NCI-H2107 treated with DMSO at 0.1 percent for 48 hours (cell line): Measurements from ENCODE around the gene NUDC.
A peak's percentile ranks its signal among the peaks of the same experiment; 100 is the strongest.
"Not testable (repeated sequence)": the region's sequence is repeated elsewhere in the genome, so short reads cannot be mapped to it uniquely, and the experiment has no call there.

Experiments
- DNase-seq: peaks from one replicate; lab custom pipeline; 2025; ENCODE audit not compliant: unreplicated experiment; lab: John Stamatoyannopoulos, UW

The NUDC gene

GRCh38 chr1:26911399-26912146 is 10.0 kb upstream of the NUDC start:
- DNase-seq = no peak

- no peak for DNase-seq
Measured at GRCh38 chr1:26912147-26912490, 9.4 kb upstream of the NUDC start.

GRCh38 chr1:26913389-26913753 is 8.2 kb upstream of the NUDC start:
- DNase-seq = no peak

- DNase-seq = peak; percentile 99
Measured at GRCh38 chr1:26913754-26914619, 7.6 kb upstream of the NUDC start, which contains the start of gene NR0B2. NR0B2 (minus strand) TSS chr1:26913975; CDS start chr1:26913940, 35 bp downstream.

- no peak for DNase-seq
Measured at GRCh38 chr1:26915204-26915842, 6.2 kb upstream of the NUDC start.

GRCh38 chr1:26921126-26921539 is 410 bp upstream of the NUDC start:
- no peak for DNase-seq

- DNase-seq = no peak
Measured at GRCh38 chr1:26922431-26922729, 837 bp downstream of the NUDC start.

- DNase-seq = no peak
Measured at GRCh38 chr1:26922901-26923300, 1.4 kb downstream of the NUDC start.

GRCh38 chr1:26923711-26924110 is 2.2 kb downstream of the NUDC start:
- no peak for DNase-seq

- no peak for DNase-seq
Measured at GRCh38 chr1:26932531-26932930, 11.0 kb downstream of the NUDC start.

- DNase-seq = no peak
Measured at GRCh38 chr1:26936823-26937222, 15.3 kb downstream of the NUDC start.

GRCh38 chr1:26938004-26938658 is 16.6 kb downstream of the NUDC start:
- no peak for DNase-seq

GRCh38 chr1:26938659-26939025 is 17.1 kb downstream of the NUDC start:
- no peak for DNase-seq

GRCh38 chr1:26941311-26941710 is 19.8 kb downstream of the NUDC start:
- DNase-seq = no peak

- DNase-seq = no peak
Measured at GRCh38 chr1:26942656-26943055, 21.1 kb downstream of the NUDC start.

- no peak for DNase-seq
Measured at GRCh38 chr1:26945138-26945537, 23.6 kb downstream of the NUDC start.

- no peak for DNase-seq
Measured at GRCh38 chr1:26945728-26946127, 24.2 kb downstream of the NUDC start.

- no peak for DNase-seq
Measured at GRCh38 chr1:26946270-26946669, 24.7 kb downstream of the NUDC start.

GRCh38 chr1:26948725-26949057 is 27.1 kb downstream of the NUDC start:
- not testable (repeated sequence) for DNase-seq

- DNase-seq = no peak
Measured at GRCh38 chr1:26949266-26949925, 27.9 kb downstream of the NUDC start.

- DNase-seq = no peak
Measured at GRCh38 chr1:26949926-26950319, 28.4 kb downstream of the NUDC start.
